GM21423 (cell line): Measurements from ENCODE around the gene KIRREL2.

Experiments used
- ATAC-seq: cut with Tn5 transposase; IDR thresholded peaks from one replicate; pipeline ENCODE4 v1.9.1; 2021; ENCODE audit warnings: mild to moderate bottlenecking, moderate library complexity; ENCODE audit not compliant: unreplicated experiment

The KIRREL2 gene

DNA sequence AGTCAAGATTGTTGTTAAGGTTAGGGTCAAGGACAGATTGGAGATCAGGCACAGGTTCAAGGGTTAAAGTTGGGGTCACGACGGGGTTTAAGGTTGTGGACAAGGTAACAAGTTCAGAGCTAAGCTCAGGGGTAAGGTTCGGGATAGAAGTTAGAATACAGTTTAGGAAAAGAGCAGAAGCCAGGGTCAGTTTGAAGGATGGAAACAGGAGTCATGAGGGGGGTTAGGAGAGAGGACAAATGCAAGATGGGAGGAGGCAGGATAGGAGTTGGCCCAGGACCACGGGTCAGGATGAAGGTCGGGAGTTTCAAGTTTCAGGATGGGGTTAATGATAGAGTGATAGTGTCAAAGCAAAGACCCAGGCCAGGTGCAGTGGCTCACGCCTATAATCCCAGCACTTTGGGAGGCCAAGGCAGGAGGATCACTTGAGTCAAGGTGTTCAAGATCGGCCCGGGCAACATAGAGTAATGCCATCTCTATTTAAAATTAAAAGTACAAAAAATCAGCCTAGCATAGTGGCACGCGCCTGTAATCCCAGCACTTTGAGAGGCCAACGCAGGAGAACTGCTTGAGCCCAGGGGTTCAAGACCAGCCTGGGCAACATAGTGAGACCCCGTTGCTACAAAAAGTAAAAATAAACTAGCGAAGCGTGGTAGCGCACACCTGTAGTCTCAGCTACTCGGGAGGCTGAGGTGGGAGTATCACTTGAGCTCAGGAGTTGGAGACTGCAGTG, 12.1 kb upstream of the KIRREL2 start:
- ATAC-seq, result no peak

DNA sequence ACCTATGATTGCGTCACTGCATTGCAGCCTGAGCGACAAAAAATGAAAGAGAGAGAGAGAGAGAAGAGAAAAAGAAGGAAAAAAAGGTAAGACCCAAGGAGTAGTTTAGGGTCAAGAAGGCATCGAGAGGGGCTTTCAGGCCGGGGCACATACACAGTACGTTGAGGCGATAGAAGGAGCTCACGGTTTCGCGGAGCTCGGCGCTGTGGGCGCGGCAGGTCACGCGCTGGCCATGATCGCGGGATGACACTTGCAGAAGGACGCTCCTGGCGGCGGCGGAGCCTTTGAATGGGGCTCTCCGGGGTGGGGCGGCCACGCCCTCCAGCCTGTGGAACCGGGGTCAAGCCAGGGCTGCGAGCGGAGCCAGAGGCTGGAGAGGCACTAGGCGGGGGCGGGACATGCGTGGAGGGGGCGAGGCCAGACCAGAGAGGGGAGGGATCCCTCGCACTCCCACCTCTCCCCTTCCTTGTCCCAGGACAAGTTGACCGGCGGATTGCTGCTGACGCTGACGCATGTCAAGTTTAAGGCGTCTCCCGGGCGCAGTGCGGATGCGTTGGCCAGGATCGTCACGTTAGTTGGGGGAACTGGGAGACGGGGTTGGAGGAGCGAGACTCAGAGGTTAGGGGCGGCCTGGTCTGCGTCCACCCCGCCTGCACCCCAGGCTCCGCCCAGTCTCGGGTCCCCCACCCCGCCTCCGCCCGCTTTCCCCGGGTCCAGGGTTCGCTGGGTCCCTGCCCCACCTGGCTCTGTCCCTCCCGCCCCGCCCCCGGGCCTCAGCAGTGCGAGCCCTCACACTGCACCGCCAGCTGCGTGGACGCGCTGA, 11.3 kb upstream of the KIRREL2 start:
- no peak for ATAC-seq

DNA sequence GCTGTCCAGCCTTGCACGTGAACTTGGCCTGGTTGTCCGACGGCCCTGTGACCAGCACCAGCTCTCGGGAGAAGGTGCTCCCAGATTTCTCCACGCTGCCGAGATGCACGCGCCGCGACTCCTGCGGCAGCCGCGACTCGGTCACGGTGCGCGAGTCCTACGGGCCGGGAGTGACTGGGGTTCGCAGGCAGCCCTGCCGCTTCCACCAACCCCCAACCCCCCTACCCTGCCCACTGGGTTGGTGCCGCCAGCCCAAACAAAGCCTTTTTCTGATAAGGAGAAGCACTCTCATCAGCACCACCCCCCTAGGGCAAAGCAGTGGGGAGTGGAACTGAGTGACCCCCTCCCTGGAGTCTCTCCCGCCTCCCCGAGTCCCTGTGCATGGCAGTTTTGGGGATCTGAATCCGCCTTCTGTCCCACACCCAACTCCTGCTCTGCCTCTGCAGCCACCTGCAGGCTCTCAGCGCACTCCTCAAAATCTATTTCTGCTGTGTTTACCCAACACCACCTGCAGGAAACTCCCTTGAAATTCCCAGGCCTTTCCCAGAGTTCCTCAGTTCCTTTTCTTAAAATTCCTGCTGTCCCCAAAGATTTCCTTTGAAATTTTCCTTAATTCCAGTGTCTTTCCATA, 10.6 kb upstream of the KIRREL2 start:
- ATAC-seq, result no peak

DNA sequence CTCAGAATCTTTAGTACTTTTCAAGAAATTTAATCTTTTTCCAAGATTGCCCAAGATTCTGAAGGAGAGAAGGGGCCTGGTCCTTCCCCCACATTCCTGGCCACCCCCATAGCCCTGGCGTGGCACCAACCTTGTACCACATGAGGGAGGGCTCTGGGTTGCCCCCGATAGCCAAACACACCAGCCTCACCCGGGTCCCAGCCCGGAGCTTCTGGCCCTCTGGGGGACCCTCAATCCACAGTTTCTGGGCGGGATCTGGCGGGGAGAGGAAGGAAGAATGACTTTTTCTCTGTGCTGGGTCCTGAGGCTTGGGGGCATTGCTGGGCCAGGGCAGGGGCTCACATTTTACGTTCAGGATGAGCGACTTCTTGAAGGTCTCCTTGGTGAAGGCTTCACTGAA, 8.8 kb upstream of the KIRREL2 start:
- no peak for ATAC-seq

DNA sequence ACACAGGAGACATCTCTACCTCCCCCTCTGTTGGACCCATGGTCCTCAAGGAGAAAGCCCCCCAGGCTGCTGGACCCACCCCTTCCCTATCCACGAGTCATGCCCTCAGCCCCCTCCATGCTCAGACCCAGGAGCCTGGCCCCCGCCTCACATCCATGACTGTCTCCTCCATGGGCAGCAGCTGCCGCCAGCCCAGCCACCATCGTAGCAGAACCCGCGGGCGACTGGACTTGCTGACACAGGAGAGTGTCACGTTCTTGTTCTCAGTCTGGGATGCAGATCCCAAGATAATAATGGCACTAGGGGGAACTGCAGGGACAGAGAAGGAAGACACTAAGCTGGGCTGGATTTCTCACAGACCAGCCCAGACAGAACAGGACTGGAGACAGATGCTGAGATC, 8.2 kb upstream of the KIRREL2 start:
- no peak for ATAC-seq

DNA sequence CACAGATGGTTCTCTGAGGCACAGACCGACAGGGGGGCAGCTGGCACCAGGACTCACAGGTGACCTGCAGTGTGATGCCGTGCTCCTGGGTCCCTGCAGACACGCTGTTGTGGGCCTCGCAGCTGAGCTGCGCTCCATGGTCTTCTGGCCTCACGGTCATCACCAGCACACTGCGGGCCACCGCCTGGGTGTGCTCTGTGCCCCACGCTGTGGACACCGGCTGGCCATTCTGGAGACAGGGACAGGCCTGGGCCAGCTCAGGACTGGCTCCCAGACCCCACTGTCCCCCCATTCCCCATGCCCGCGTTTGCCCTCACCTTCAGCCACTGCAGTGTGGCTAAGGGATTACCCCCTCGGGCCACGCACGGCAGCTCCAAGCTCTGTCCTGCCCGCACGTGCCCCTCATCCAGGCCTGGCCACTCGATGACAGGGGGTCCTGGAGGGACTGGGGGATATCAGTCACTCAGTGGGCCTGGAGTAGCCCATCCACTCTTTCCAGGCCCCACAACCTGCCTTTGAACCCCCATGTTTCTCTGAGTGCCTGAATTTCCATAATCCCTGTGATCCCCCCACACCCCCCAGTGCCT, 7.7 kb upstream of the KIRREL2 start:
- no peak for ATAC-seq

DNA sequence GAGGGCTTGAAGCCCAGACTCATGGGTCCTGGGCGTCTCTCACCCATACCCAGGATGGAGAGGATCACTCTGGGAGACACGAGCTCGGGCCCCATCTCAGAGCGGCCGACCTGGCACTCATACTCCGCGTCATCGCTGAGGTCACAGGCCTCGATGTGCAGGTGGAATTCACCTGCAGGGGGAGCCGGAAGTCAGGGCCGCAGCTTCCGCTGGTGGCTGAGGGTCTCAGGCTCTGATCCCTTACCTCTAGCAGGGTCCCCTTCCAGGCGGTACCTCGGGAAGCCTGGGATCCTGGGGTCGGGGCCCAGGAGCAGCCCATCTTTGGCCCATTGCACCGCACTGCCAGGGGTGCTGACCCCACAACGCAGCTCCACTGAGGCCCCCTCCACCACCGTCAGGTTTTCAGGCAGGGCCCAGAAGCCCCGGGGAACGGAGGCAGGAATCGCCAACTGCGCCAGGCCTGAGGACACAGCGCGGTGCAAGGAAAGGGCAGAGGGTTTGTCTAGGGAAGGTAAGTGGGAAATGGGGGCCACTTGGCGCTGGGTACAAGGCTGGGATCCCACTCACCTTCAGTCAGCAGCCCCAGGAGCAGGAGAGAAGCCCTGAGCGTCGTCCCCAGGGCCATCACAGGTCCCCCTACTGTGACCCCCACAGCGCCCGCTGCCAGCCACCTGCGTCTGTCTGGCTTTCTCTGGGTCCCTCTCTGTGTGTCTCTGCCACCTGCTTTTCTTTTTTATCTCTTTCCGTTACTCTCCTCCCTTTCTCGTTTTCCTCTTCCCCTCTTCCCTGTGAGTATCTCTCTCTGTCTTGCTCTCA, 5.3 kb upstream of the KIRREL2 start:
- ATAC-seq, result no peak

DNA sequence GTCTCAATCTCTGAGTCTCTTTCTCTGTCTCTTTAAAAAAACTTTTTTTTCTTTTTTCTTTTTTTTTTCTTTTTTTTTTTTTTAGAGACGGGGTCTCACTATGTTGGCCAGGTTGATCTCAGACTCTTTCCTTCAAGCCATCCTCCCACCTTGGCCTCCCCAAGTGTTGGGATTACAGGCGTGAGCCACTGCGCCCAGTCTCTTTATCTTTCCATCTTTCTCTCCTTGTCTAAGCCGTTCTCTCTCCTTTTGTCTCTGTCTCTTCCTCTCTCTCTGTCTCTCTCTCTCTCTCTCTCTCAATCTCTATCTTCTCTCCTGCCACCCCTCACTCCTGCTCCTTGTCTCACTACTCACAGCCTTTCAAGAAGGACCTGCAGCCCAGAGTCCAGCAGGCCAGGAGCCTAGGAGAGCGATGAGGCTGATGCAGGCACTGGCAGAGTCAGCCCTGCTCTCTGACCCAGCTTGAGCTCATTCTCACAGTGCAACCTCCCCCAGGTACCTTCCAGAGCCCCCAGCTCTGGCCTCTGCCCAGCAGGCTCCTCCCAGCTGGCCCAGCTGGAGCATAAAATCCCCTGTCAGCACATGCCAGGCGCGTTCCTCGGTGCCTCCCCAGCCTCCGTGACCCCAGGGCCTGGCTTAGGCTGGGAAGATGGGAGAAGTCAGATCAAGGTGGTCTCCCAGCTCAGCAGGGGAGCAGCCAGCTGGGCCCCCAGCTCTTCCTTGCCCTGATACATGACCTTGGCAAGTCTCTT, 4.5 kb upstream of the KIRREL2 start, which contains the start of gene NPHS1:
NPHS1 (minus strand) TSS at position 476 of the 752 bp plus-strand sequence. CDS start 667 bp downstream, outside the sequence.
- ATAC-seq, result no peak

DNA sequence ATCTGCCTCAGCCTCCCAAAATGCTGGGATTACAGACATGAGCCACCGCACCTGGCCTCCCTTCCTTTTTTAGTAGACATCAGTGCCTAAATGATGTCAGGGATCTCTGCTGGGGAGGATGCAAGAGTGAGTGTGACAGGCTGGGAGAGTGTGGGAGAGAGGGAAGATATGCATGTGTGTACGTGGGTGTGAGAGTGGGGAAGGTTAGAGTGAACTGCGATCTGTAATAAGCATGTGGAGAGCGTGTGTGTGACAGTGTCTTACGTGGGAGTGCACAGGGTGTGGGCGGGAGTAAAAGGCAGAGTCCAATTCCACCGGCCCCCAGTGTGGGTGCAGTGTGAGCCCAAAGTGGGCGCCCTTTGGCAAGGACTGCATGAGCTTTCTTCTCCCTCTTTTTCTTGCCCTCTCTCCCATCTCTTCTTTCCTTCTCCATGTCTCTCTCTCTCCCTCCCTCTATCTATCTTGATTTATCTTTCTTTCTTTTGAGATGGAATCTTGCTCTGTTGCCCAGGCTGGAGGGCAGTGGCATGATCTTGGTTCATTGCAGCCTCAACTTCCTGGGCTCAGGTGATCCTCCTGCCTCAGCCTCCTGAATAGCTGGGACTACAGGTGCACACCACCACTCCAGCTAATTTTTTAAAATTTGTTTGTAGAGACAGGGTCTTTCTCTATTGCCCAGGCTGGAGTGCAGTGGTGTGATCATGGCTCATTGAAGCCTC, 3.5 kb upstream of the KIRREL2 start:
- ATAC-seq, result no peak

DNA sequence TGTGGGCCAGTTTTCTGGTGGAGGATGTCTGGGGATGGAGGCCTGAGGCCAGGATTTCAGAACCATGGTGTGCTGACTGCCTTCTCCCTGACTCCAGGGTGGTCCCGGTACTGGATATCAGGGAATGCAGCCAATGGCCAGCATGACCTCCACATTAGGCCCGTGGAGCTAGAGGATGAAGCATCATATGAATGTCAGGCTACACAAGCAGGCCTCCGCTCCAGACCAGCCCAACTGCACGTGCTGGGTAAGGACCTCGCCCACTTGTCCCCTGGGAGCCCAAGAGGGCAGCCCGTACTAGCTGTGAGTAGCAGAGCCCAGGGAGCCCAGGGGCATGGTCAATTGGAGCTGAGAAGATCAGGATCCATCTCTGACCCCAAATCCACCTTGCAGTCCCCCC, 1.6 kb downstream of the KIRREL2 start:
- no peak for ATAC-seq

DNA sequence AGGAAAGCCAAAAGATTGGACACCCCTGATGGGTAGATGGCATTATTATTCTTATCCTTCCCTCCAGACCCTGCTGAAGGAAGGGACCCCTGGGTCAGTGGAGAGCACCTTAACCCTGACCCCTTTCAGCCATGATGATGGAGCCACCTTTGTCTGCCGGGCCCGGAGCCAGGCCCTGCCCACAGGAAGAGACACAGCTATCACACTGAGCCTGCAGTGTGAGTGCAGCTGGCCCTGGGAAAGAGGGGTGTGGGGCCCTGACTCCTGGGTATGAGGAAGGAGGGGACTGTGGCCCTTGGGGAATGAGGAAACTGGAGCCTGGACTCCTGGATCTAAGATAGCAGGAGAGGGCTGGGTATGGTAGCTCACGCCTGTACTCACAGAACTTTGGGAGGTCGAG, 2.7 kb downstream of the KIRREL2 start:
- ATAC-seq, result no peak

DNA sequence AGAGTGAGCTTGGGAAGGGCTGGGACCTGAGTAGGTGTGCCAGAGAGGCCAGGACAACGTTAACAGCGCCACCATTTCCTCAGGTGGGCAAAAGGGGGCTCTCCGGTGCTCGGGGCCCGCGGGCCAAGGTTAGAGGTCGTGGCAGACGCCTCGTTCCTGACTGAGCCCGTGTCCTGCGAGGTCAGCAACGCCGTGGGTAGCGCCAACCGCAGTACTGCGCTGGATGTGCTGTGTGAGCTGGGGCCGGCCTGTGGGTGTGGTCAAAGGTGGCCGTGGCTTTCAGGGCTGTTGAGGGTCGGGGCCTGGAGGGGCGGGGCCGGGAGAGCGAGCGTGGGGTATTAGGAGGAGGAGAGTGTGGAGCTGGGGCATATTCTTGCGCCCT, 3.7 kb downstream of the KIRREL2 start:
- no peak for ATAC-seq

DNA sequence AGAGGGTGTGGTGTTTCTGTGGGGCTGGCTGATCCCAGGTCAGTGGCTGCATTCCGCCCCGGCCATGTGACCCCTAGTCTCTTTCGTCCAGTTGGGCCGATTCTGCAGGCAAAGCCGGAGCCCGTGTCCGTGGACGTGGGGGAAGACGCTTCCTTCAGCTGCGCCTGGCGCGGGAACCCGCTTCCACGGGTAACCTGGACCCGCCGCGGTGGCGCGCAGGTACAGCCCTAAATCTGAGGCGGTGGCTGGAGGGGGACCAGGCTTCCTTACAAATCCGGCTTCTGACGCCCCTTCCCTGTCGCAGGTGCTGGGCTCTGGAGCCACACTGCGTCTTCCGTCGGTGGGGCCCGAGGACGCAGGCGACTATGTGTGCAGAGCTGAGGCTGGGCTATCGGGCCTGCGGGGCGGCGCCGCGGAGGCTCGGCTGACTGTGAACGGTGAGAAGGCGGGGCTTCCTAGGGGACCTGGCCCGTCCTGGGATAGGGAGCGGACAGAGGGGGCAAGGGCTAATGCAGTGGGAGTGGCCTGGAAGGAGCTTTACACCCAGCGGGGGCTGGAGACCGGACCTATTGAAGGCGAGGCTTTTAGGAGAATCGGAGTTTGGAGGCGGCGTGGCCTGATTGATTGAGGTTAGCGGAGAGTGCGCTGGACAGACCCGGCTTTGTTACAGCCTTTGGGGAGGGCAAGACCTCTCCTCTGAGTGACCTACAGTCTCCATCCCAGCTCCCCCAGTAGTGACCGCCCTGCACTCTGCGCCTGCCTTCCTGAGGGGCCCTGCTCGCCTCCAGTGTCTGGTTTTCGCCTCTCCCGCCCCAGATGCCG, 4.3 kb downstream of the KIRREL2 start:
- no peak for ATAC-seq

DNA sequence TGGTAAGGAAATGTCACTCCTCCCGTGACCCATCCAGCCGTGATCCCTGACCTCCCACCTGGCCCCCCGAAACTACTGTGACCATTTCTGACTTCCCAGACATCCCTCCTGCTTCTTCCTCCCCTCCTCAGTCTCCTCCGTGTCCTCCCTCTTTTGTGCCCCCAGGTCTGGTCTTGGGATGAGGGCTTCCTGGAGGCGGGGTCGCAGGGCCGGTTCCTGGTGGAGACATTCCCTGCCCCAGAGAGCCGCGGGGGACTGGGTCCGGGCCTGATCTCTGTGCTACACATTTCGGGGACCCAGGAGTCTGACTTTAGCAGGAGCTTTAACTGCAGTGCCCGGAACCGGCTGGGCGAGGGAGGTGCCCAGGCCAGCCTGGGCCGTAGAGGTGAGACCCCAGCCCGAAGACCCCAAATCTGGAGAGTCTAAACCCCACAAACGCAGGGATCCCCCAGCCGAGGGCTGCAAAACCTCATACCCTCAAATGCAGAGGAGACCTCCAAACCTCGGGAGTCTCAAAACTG, 5.0 kb downstream of the KIRREL2 start:
- ATAC-seq, result no peak

DNA sequence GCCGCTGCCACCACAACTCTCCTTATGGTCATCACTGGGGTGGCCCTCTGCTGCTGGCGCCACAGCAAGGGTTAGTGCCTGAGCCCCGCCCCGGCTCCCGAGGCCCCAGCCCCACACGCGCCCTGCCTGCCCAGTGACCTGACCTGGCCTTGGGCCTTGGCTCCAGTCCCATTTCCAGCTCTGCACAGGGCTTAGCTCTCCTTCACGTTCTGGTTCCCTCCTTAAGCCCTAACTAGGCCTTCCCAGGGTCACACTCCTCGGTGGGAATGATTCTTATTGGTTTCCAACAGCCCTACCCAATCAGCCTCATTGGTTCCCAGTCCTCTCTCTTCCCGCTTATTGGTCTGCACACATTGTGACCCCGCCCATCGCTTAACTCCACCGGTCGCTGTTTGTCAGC, 5.8 kb downstream of the KIRREL2 start:
- no peak for ATAC-seq

DNA sequence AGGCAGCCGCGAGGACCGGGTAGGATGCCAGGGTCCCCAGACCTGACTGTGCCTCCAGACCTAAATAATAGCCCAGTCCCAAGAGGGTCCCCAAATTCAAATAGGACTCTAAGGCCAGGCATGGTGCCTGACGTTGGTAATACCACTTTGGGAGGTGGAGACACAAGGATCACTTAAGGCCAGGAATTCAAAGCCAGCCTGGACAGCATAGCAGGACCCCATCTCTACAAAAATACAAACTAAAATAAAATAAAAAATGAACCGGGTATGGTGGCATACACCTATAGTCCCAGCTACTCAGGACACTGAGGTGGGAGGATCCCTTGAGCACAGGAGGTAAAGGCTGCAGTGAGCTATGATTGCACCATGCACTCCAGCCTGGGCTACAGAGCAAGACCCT, 6.3 kb downstream of the KIRREL2 start:
- ATAC-seq, result no peak

DNA sequence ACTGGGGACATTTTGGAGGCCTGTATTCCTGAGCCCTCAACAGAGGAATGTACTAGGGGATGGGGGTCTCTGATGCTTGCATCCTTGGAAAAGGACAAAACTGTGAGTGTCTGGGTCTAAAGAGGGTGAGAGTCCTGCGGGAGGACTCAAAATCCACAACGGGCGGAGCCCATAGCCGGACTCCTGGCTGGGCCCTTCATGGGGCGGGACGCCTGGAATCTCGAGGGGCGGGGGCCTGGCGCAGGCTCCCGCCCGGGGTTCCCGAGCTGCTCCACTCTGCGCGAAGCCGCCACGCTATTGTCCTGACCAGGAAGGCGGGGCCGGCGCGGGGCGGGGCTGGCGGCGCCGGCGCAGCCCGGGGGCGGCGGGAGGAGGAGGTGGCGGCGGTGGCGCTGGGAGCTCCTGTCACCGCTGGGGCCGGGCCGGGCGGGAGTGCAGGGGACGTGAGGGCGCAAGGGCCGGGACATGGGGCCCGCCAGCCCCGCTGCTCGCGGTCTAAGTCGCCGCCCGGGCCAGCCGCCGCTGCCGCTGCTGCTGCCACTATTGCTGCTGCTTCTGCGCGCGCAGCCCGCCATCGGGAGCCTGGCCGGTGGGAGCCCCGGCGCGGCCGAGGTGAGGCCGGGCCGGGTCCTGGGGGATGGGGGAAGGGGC, 11.6 kb downstream of the KIRREL2 start, which contains the start of gene APLP1:
APLP1 (plus strand) TSS at position 403 of the 651 bp plus-strand sequence; CDS start at position 466, 63 bp downstream.
- ATAC-seq, result no peak
